HG03571 (cell line): ENCODE measurements around the gene MB21D2.

Experiments
- ATAC-seq: cut with Tn5 transposase; IDR thresholded peaks from one replicate; pipeline ENCODE4 v1.9.1; 2021; ENCODE audit not compliant: unreplicated experiment

MB21D2 gene

DNA sequence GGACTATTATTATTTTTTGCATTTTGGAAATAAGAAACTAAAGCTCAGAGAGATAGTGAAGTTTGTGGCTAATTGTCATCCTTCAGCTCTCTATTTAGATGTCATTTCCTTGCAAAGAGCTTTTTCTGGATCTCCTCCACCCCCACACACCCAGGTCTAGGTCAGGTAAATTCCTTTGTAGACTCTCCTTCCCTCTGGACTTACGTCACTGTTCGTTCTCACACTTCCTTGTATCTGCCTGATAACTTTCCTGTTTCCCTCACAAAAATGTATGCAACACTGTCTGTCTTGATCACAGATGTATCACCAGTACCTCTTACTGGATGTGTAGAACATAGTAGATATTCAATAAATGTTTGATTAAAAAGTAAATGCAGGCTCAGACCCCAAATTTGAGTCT lies 6.1 kb upstream of the MB21D2 start:
- ATAC-seq: no peak

DNA sequence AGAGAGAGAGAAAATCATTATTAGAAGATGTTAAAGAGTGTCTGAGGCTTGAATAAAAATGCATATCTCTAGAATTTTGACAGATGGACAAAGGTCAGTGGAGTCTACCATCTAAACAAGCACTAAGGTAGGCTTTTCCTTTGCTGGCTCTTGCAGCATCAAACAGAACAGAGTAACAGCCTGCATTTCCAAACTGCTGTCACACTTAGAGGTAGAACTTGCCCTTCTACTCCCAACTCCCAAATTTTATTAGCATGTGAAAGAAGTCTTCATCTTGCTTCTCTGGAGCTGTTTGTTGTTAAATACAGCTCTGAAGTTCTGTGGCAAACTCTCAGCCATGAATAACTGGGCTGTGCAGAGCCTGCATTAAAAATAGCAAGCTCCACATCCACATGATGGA lies 4.1 kb upstream of the MB21D2 start:
- no peak for ATAC-seq

DNA sequence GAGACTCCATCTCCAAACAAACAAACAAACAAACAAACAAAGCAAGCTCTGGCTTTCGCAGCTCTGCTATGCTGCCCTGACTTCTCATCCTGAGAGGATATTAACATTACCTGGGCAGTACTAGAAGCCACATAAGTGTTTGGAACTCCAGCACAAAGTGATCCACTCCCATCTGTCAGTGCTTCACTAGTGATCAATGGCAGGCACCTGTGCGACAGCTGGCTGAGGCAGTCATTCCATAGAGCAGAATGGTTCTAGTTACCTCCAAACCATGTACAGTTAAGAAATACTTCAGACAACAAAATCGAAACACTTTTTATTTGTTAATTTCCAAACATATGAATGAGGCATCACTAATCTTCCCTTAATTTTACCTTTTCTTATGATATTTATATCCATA lies 2.8 kb upstream of the MB21D2 start:
- no peak for ATAC-seq

DNA sequence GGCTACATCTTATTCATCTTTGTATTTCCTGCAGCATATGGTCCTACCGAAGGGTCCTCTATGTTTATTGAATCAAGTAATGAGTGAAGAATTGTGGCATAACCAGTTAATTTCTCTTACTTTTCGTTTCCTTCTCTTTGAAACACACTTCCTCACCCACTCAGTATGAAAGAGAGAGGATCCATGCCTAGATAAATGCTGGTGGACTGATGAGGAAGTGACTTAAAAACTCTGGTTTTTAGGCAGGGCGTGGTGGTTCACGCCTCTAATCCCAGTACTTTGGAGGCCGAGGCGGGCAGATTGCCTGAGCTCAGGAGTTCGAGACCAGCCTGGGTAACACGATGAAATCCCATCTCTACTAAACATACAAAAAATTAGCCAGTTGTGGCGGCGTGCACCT lies 2.2 kb upstream of the MB21D2 start:
- ATAC-seq: no peak

DNA sequence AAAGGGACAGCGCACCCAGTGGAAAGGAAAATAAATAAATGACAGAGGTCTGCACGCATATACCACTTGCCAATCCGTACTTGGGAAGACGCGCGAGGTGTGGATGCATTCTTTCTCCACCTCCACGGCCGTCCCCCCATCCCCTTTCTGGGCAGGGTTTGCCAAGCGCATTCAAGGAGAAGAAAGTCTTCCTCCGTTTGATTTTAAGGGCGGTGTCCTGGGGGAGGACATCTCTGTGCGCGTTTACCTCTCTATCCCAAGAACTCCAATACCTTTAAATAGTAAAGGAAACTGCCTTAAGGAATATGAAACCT lies 576 bp upstream of the MB21D2 start:
- ATAC-seq: no peak

DNA sequence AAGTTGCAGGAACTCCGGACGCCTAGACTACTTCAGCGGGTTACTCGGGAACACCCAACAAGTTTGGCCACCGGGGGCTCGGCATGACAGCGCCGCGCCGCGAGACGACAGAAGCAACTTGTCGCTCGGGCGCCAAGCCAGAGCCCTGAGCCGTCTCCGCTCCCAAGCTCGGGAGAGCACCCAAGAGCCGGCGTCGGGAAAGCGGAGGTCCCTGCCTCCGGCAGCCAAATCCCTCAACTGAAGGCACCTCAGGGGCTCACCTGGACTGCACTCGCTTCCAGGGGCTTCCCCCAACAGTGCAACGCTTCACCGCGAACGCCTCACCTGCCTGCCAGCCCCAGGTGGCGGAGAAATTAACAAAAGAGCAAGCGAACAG lies 640 bp downstream of the MB21D2 start:
- ATAC-seq: peak; percentile 32

DNA sequence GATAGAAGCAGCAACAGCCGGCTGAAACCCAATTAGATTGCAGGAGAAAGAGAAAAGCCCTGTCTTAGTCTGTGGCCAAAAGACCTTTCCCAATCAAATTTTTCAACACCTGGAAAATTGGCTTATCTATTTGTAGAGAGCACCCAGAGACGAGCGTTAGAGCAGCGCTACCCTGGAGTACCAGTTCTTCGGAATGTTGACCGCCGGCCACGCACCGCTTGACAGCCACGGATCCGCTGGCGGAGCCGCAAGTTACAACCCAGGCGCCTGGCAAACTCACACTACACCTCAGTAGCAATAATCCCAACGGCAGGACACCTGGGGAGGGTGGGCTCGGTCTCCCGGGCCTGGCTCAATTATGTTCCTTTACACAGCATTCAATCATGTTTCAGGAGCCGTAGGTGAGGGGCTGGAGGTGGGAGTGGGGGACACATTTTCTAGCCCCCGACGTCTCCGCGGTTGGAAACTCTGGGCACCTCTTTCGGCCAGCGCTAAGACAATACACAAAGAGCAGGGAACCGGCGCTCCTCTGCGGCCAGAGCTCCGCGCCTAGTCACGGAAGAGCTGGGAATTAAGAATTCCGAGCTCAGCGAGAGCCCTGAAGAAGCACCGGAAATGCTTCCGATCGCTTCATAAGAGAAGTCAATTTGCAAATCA lies 1.2 kb downstream of the MB21D2 start:
- no peak for ATAC-seq

DNA sequence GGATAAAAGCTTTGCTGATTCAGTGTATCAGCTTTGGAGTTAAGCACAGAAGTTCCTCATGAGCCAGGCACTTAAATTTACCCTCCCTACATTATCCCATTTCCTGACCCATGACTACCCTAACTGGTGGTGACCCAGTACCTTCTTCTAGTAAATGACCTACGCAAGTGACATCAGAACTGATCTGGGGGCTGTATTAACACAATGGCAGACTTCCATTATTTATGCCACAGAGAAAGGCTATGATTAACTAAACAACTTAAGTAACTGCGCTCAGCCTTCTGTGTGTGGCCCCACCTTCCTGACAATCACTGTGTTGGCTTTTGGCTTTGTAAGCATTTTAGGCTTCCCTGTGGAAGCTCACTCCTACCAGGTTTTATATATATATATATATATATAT lies 1.9 kb downstream of the MB21D2 start:
- ATAC-seq: no peak

DNA sequence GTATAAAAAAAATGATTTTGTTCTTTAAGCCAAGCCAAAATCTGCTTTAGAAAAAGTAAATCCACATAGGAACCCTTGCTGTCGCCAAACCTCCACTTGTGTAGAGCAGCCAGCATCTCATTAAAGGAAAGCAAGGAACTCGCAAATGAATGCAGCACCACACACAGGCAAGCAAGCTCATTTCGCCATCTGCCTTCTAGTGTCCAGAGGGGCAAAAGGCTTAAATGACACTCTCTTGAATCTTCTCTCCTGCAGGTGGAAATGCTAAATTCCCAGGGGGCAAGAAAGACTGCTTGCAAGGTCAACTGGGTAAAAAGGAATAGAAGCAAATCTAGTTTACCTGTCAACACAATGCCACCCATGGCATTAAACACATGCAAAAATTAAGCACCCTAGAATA lies 2.4 kb downstream of the MB21D2 start:
- ATAC-seq: no peak

DNA sequence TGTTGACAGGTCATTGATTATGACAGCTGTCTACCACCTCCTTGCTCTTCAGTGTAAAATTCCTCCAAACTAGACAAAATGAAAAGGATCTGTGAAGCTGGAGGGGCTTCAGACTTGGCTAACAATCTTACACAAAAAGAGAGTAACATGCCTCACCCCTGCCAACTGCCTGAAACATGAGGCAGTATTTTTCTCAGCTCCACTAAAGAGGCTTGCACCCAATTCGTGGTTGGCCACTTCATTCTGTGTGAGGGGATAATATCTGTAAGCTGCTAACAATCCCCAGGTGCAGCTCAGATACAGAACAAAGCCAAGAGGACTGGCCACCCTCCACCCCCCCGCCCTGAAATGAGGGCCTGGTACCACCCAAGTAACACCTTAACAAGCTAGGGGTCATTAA lies 2.8 kb downstream of the MB21D2 start:
- no peak for ATAC-seq

DNA sequence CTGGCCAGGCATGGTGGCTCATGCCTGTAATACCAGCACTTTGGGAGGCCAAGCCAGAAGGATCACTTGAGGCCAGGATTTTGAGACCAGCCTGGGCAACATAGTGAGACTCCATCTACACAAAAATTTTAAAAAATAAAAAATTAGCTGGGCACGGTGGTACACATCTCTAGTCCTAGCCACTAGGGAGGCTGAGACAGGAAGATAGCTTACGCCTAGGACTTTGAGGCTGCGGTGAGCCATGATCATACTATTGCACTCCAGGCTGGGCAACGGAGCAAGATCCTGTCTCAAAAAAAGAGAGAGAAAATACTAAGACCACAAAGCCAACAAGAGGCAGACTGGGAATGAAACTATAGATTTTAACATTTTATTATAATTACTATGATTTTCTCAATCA lies 4.1 kb downstream of the MB21D2 start:
- ATAC-seq: no peak

DNA sequence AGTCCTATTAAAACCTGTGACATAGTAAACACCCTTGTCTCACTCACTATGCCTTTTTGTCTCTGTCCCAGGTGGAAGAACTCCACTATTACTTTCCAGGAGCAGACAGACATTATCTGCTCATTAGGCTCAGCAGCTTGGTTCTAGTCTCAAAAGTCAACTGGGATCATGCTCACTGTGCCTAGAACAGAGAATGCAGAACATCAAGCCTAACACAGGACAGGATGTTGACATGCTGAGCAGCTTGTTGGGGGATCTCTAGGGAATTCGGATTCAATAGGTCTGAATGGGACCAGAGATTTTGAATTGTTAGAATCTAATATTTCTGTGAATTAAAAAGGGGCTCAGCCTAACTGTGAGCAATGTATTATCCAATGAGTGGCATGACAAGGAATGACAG lies 6.4 kb downstream of the MB21D2 start:
- no peak for ATAC-seq

DNA sequence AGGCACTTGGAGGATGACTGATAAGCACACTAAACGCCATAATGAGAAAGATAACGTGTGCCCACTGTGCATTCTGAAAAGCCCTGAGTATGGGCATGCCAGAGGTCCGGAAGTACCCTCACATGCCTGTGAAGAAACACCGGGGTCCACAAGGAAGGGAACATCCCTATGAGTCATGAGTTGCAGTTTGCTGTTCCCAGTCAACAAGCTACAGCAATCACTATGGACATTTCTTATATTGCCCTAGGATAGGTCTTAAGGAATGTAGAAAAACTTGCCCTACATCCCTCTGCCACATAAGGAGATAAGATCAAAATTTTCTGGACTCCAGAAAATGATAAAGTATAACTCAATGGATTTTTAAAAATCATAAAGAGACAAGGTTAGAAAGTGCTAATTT lies 9.9 kb downstream of the MB21D2 start:
- no peak for ATAC-seq

DNA sequence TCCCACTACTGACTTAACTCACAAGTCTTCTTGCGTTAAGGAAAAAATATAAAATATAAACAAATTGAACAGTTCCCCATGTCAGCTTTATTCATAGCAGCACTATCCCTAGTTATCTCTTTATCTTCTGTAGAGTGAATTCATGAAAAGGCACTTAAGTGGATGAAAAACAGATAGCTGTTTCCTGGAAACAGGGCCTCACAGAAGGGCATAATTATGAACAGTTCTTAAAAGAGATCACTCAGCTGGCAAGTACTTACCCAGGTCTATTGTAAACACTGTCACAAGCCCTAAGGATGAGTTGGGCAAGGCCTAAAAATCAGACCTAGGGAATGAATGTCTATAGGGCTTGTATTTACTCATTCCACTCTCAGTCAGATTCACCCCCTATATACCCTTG lies 10.7 kb downstream of the MB21D2 start:
- ATAC-seq: no peak

DNA sequence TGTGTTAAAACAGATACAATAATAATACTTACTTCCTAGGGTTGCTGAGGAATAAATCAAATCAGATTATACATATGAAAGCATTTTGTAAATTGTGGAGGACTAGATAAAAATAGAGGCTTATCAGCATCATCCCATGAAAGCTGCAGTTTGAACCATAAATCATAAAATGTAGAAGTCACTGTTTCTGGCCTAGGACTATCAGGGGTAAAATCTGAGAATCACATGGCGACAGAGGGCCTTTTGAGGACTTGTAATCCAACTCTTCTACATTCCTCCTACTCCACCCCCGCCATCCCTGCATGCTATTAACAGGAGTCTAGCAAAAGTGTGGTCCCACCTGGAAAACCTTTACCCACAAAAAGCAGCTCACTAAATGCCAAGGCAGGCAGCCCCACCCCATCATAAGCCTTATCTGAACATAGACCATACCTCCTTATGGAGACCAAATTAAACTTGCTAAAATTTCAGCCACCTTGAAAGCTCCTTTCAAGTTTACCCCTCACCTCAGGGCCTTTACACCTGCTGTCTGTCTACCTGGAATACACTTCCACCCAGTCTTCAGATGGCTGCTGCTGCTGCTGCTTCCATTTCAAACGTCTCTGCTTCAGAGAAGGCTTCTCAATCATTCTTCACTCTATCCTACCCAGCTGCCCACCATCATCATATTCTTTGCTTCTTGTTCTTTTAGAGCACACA lies 11.5 kb downstream of the MB21D2 start:
- no peak for ATAC-seq

DNA sequence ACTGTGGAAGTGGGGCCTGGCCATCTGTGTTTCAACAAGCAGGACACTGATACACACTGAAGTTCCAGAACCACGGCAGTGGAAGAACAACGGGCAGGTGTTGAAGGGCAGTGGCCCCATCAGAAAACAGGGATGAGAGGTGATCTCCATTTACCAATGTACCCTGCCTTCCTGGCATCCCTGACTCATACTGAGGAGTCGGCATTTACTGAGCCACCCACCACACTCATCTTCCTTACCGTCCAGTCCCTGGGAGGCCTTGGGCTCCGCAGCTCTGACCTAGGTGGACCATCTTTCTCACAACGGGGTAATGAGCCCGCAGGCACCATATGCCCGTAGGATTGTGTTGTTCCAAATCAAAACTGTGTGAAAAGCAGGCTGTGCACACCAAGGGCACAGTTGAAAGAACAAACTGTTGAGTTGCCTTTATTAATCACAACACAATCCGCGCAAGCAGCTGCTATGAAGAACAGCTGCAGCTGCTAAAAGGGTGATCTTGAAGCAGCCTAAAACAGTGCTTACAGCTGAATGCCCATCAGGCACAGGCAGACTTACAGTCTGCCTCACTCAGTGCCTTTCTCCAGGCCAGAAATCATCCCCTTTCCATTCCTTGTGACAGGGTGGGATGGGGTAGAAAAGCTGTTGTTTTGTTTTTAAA lies 12.9 kb downstream of the MB21D2 start:
- no peak for ATAC-seq

DNA sequence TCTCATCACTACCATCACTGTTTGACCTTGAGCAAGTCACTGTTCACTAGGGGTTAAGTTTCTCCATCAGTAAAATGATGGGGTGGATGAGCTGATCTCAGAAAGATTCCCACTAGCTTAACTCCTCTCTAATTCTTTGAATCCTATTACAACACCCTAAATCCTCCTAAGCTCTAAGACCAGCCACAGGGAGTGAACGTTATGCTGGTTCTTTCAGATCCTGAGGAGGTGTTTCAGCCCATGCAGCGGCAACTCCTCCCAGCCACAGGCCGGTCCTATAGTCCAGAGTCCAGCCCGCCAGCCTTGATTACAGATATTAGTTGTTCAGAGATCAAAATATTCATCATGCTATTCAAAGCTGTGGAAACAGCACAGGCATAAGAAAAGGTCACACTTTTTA lies 15.1 kb downstream of the MB21D2 start:
- no peak for ATAC-seq

DNA sequence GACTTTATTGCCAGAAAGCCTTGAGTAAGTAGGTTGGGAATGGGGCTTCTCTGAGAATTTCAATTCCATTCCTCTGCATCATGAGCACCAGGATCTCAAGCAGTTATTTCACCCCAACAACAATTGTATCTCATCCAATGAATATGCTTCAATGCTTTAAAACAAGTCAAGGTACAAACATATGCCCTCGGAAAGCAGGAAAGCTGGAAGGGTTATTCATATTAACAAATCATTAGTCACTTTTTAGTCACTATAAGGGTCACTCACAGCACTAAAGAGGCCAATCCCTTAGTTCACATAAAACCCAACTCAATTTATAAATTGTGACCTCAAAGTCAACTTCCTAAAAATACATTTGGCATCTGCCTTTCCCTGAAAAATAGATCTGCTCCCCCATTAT lies 16.2 kb downstream of the MB21D2 start:
- ATAC-seq: no peak

DNA sequence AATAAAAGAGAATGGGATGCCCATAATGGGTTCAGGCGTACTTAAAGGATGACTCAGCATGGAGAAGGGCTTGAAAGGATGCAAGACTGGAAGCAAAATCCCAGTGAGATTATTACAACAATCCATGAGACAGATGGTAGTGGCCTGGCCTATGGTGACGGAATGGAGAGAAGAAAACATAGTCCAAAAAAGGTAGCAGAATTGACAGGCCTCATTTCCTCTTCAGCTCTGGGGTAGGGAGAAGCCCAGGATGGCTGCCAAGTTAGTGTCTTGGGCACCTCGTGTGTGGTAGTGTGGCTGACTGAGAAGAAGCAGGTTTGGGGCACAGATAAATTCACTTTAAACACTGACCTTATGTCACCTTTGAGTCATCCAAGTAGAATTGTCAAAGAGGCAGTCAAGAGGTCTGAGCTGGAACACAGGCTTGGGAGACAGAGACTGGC lies 18.1 kb downstream of the MB21D2 start:
- ATAC-seq: no peak

DNA sequence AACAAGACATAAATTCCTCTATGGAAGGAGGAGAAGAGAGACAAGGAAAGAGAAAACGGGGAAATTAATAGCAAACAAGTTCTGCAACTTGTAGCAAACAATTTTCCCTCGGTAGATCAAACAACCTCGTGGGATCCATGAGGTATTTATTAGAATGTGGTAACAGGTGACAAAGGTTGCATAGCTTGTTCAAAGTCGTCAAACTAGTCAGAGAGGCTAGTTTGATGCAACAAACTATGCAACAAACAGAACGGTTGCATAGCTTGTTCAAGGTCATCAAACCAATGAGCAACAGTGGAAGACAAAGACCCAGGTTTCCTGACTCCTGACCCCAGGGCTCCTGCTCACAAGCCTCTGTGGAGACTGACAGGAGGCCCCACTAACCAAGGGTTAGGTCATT lies 20.7 kb downstream of the MB21D2 start:
- no peak for ATAC-seq

DNA sequence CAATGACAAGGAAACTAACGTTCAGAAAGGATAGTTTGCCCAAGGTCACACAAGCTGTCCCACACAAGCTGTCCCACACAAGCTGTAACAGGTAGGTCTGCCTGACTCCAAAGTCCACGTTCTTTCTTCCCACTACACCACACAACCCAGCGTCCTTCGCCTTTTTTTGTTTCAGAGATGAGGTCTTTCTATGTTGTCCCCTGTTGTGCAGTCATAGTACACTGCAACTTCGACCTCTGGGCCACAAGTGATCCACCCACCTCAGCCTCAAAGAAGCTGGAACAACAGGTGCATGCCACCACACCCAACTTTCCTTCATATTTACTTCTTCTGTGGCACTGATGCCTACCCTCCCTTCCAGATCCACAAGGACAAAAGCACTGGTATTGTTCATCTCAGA lies 21.4 kb downstream of the MB21D2 start:
- ATAC-seq: no peak

DNA sequence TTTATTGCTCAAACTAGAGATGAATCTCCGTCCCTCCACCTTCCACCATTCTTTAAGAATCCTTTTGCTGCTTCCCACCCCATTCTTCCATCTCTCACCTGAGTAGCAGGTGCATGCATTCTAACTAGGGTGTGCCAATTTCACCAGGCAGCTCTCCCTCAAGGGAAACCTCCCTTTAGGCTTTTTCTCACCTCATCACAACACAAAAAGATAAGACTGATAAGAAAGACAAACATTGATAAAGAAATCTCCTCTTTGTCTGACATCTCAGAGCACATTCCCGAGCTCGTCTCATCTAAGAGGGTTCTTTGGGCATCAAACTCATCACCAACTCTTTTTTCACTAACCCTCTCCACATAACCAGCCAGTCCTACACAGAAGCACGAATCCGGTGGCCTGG lies 23.0 kb downstream of the MB21D2 start:
- ATAC-seq: no peak
